Vagina (tissue), 2 donors: ENCODE results near the gene RBPJL. TPM values are rescaled to one million over a fixed set of nuclear protein-coding genes. Genes with fewer than 3 reads are reported as not detected.
"Not testable (repeated sequence)": the region's sequence is repeated elsewhere in the genome, so short reads cannot be mapped to it uniquely, and the experiment has no call there.

Source experiments
- DNase-seq, 2 donors: peaks; one replicate each; pipeline ENCODE4 v3.0.0-alpha.2; 2017; ENCODE audit errors: extremely low spot score in 2 of 2
- H3K27ac ChIP-seq: fragments of 200-600 bp; sonication (generic); one replicate; pipeline ENCODE4 v1.5.1; 2019
- H3K27me3 ChIP-seq: fragments of 200-600 bp; sonication (generic); one replicate; pipeline ENCODE4 v1.5.1; 2019
- H3K36me3 ChIP-seq, 2 donors: fragments of 200-600 bp; sonication (generic); one replicate each; pipeline ENCODE4 v1.5.1; 2017 to 2019
- H3K4me1 ChIP-seq: fragments of 200-600 bp; sonication (generic); one replicate; pipeline ENCODE4 v1.5.1; 2019
- H3K4me3 ChIP-seq, 2 donors: fragments of 200-600 bp; sonication (generic); 1 replicate in 1 of 2; 2 replicates in 1 of 2; pipeline ENCODE4 v1.5.1; 2016 to 2019
- H3K9me3 ChIP-seq: fragments of 200-600 bp; sonication (generic); one replicate; pipeline ENCODE4 v1.5.1; 2019
- POLR2A ChIP-seq, 2 donors: fragments of 450-650 bp; IDR thresholded peaks; one replicate each; pipeline ENCODE4 v1.6.1; 2017; ENCODE audit warnings: antibody characterized with exemption in 2 of 2, mild to moderate bottlenecking in 2 of 2, moderate library complexity in 2 of 2
- POLR2AphosphoS5 ChIP-seq, 2 donors: sonication (generic); formaldehyde crosslinking; IDR thresholded peaks; one replicate each; pipeline ENCODE4 v1.9.0; 2017; ENCODE audit warnings: antibody characterized with exemption in 2 of 2, mild to moderate bottlenecking in 2 of 2, low read depth in 1 of 2; ENCODE audit not compliant: insufficient read depth in 1 of 2
- intact Hi-C: fragments of 100-400 bp; cut with DNase I; formaldehyde crosslinking; loops from one replicate; pipeline ENCODE4 v1.15.1; 2023
- total RNA-seq: library from RNA; depleted of rRNA; stranded (reverse); fragments of >200 nt; gene quantifications from one replicate; pipeline ENCODE4 v1.2.3, GENCODE V29; 2016
- TF ChIP-seq, protein P1 (sequence below), 3 experiments: fragments of 450-650 bp in 2 of 3; fragments of 200-600 bp in 1 of 3; sonication (generic) in 1 of 3; IDR thresholded peaks; one replicate each; pipeline ENCODE4 v1.5.1; 2017 to 2019; ENCODE audit warnings: antibody characterized with exemption in 3 of 3, mild to moderate bottlenecking in 2 of 3, moderate library complexity in 2 of 3

RBPJL gene
- total RNA-seq, 1 donor from 2014 or later, result not detected

DNA sequence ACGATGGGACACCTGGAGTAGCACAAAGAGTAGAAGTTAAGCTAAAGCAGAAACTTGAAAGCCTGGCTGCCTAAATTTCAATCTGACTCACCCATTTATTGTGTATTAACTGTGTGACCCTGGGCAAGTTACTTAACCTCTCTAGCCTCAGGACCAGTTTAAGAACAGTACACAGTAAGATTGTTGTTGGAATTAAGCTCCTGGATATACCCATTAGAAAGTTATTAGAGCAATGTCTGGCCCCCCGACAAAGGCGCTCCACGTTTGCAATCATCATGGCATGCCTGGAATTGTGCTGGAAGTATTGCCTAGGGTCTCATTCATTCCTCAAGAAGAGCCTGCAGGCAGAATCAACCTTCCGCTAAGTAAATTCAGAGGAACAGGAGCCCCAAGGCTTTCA is 40.2 kb downstream of the RBPJL start:
- DNase-seq, result no peak
- Histone ChIP-seq H3K4me3 (peak overlapping the region; percentile 53 to 76), H3K36me3 (no peaks in the 10 kb centered on the region), H3K9me3 (no peaks in the 10 kb centered on the region), H3K4me1 (peaks cover 65% of the 10 kb centered on the region), H3K27ac (peak overlapping the region; percentile 91), H3K27me3 (no peaks in the 10 kb centered on the region)
- intact Hi-C loops, result no loop called here
- TF ChIP-seq POLR2AphosphoS5 (IDR thresholded peaks at IDR 0.05; ENCODE audit: insufficient read depth in 1 of 2, low read depth in 1 of 2) (no peak), POLR2A (IDR thresholded peaks at IDR 0.05) (no peak)
- TF ChIP-seq, protein P1, sequence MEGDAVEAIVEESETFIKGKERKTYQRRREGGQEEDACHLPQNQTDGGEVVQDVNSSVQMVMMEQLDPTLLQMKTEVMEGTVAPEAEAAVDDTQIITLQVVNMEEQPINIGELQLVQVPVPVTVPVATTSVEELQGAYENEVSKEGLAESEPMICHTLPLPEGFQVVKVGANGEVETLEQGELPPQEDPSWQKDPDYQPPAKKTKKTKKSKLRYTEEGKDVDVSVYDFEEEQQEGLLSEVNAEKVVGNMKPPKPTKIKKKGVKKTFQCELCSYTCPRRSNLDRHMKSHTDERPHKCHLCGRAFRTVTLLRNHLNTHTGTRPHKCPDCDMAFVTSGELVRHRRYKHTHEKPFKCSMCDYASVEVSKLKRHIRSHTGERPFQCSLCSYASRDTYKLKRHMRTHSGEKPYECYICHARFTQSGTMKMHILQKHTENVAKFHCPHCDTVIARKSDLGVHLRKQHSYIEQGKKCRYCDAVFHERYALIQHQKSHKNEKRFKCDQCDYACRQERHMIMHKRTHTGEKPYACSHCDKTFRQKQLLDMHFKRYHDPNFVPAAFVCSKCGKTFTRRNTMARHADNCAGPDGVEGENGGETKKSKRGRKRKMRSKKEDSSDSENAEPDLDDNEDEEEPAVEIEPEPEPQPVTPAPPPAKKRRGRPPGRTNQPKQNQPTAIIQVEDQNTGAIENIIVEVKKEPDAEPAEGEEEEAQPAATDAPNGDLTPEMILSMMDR (IDR thresholded peaks at IDR 0.05), result no peak

DNA sequence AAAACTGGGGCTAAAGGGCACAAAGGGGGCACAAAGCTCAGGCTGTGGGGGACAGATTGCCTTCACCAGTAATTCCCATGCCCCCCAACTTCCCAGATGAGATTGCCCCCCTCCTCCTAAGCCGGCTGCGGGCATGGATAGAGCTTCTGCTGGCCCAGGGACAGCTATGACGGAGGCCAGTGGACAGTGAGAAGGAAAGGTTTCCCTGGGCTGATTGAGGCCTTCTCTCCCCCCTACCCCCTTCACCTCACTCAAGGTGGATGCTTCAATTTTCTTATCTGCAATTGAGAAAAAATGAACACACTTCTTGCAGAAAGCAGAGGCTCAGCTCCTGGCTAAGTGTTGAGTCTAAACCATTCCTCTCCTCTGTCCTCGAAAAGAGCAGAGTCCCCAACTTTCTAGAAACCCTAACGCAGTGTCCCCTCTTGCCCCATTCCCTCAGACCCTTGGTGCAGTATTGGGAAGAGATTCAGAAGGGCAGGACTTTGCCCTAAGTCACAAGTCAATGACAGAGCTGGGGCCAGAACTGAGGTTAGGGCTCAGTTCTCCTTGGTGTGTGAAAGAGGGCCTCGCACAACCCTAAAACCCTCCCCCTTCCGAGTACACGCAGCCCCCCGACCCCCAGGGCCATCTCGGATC is 40.8 kb downstream of the RBPJL start:
- no peak for DNase-seq
- H3K27ac ChIP-seq, result peak overlapping the region; percentile 91
- H3K36me3 ChIP-seq, result no peaks in the 10 kb centered on the region
- H3K4me3 ChIP-seq, result peak overlapping the region; percentile 53 to 76
- no peaks in the 10 kb centered on the region for H3K9me3 ChIP-seq
- TF ChIP-seq POLR2AphosphoS5 (IDR thresholded peaks at IDR 0.05; ENCODE audit: insufficient read depth in 1 of 2, low read depth in 1 of 2), result no peak
- TF ChIP-seq, protein P1 (IDR thresholded peaks at IDR 0.05), result no peak
- TF ChIP-seq POLR2A (IDR thresholded peaks at IDR 0.05), result no peak
- peaks cover 60% of the 10 kb centered on the region for H3K4me1 ChIP-seq
- intact Hi-C loops, result no loop called here
- no peaks in the 10 kb centered on the region for H3K27me3 ChIP-seq

DNA sequence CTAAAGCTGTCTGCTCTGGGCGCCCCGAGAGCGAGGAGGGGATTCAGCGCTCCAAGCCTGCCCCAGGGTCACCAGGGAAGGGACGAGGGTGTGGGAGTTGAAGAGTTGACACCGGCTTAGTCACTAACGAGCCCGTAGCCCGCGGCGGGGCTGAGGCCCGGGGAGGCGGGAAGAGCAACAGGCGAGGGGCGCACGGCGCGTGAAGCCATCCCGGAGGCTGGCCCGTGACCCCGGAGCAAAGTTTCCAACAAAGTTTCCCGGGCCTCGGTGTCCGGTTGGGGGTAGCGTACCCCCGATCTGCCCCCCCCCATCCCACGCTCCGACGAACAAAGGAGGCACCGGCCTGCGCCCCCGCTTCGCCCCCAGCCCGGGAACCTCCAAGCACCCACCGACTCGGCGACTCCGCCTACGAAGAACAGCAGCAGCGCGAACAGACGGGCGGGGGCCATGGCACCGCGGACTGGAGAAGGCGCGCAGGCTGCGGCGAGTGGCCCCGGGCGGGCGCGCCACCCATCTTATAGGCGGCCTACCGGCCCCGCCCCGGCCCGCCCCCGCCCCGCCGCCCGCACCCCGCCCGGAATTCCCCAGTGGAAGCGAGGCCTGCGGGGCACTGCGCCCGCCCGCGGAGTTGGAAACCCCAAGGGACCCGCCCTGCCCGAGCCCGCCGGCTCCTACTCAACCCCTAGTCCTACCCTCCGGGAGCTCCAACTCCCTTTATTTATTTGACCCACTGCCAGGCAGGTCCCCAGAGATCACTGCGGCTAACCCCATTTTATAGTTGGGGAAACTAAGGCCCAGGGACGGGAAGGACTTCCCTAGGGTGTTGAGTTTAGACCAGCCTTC is 41.5 kb downstream of the RBPJL start, which contains the start of gene SDC4:
TSS of gene SDC4 (minus strand) at position 489 of the 843 bp plus-strand sequence. CDS start at position 449, 40 bp downstream.
- H3K36me3 ChIP-seq, result no peaks in the 10 kb centered on the region
- TF ChIP-seq, protein P1 (IDR thresholded peaks at IDR 0.05), result no peak
- peak in 1 of 2 donors; percentile 93 for TF ChIP-seq POLR2AphosphoS5 (IDR thresholded peaks at IDR 0.05; ENCODE audit: insufficient read depth in 1 of 2, low read depth in 1 of 2)
- peak in 1 of 2 donors; percentile 89 for TF ChIP-seq POLR2A (IDR thresholded peaks at IDR 0.05)
- DNase-seq, result no peak
- H3K27ac ChIP-seq, result peak within 1 kb of the TSS; percentile 91
- intact Hi-C loops, result no loop called here
- peak within 1 kb of the TSS; percentile 53 to 76 for H3K4me3 ChIP-seq
- H3K27me3 ChIP-seq, result no peaks in the 10 kb centered on the region
- no peaks in the 10 kb centered on the region for H3K9me3 ChIP-seq
- peaks cover 52% of the 10 kb centered on the region for H3K4me1 ChIP-seq

DNA sequence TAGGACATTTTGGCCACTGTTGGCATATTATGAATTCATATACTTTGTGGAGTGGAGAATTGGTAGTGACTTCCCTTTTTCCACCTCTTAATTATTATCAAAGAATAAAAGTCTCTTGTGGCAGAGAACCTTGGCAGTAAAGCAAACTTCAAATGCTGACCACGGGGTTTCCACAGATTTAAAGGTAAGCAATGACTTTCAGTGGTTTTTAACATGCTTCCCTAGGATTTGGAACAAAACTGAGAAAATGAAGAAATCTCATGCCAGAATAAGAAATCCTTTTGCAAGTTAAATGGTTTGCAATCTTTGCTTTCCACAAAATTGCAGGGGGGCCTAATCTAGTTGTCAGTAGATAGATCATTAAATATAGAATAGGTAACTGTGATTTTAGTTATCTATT is 43.6 kb downstream of the RBPJL start:
- intact Hi-C loops, result no loop called here
- TF ChIP-seq POLR2AphosphoS5 (IDR thresholded peaks at IDR 0.05; ENCODE audit: insufficient read depth in 1 of 2, low read depth in 1 of 2) (no peak), POLR2A (IDR thresholded peaks at IDR 0.05) (no peak)
- TF ChIP-seq, protein P1 (IDR thresholded peaks at IDR 0.05), result no peak
- no peak overlapping the region for H3K4me3 ChIP-seq
- no peak overlapping the region for H3K27ac ChIP-seq
- no peaks in the 10 kb centered on the region for H3K9me3 ChIP-seq
- peaks cover 32% of the 10 kb centered on the region for H3K4me1 ChIP-seq
- no peak for DNase-seq
- H3K27me3 ChIP-seq, result no peaks in the 10 kb centered on the region
- no peaks in the 10 kb centered on the region for H3K36me3 ChIP-seq

DNA sequence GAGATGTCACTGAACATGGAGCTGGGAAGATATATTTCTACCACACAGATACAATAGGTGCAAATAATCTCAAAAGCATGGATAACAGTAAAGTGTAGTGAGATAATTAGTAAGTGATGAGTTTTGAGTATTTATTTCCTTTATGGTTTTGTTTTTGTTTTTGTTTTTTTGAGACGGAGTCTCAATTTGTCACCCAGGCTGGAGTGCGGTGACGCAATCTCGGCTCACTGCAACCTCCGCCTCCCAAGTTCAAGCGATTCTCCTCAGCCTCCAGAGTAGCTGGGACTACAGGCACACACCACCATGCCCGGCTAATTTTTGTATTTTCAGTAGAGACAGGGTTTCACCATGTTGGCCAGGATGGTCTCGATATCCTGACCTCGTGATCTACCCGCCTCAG is 44.2 kb downstream of the RBPJL start:
- DNase-seq, H3K9me3 ChIP-seq, H3K27me3 ChIP-seq, H3K36me3 ChIP-seq, H3K4me3 ChIP-seq, H3K27ac ChIP-seq, intact Hi-C loops: not testable (repeated sequence)
- H3K4me1 ChIP-seq, result peaks cover 26% of the 10 kb centered on the region
